HepG2 (cell line): ENCODE data around the gene LARP4. TPM values are rescaled to one million over a fixed set of nuclear protein-coding genes. Genes with fewer than 3 reads are reported as not detected.

ENCODE experiments used
- HNRNPUL1 ChIP-seq: fragments of 200-400 bp; formaldehyde crosslinking; IDR thresholded peaks from 2 replicates; pipeline ENCODE4 v1.6.1; 2017; ENCODE audit warnings: low read depth, mild to moderate bottlenecking, low read length, moderate library complexity
- YEATS2 ChIP-seq: sonication (generic); formaldehyde crosslinking; IDR thresholded peaks from 2 replicates; pipeline ENCODE4 v1.4.0; 2020; ENCODE audit warnings: missing genetic modification reagents, borderline replicate concordance
- ZNF530 ChIP-seq: sonication (generic); formaldehyde crosslinking; IDR thresholded peaks from 2 replicates; pipeline ENCODE4 v1.5.0; 2020; ENCODE audit warnings: low read depth, mild to moderate bottlenecking, missing genetic modification reagents
- polyA plus RNA-seq, 8 experiments: library from polyadenylated mRNA; depleted of rRNA in 3 of 8; stranded (reverse) in 7 of 8; unstranded in 1 of 8; fragments of >200 nt; fragmentation: Illumina TruSeq in 4 of 8; extraction: Trizol in 4 of 8; gene quantifications; 2 replicates each; pipeline versions ENCODE4 v1.2.1 to v1.2.3, GENCODE V29; 2011 to 2016; ENCODE audit warnings: low read depth in 4 of 8, missing spikeins in 1 of 8, mixed read lengths in 1 of 8; ENCODE audit not compliant: insufficient read depth in 1 of 8
- total RNA-seq, 5 experiments: library from RNA; depleted of rRNA; stranded (reverse); fragments of >200 nt; fragmentation: Illumina TruSeq; extraction: Trizol; gene quantifications; 2 replicates each; pipeline ENCODE4 v1.2.3, GENCODE V29; 2016; ENCODE audit warnings: low read depth in 1 of 5
- TF ChIP-seq, protein P1 (sequence below), 2 experiments: sonication (generic) in 1 of 2; formaldehyde crosslinking in 1 of 2; IDR thresholded peaks; 2 replicates each; pipeline versions ENCODE4 v1.4.0 to v1.6.1; 2016 to 2020; ENCODE audit warnings: borderline replicate concordance in 1 of 2, low read depth in 1 of 2, mild to moderate bottlenecking in 1 of 2, missing genetic modification reagents in 1 of 2
- TF ChIP-seq, protein P2 (sequence below): sonication (generic); formaldehyde crosslinking; IDR thresholded peaks from 2 replicates; pipeline ENCODE4 v1.4.0; 2020; ENCODE audit warnings: missing genetic modification reagents, borderline replicate concordance
- TF ChIP-seq, protein P3 (sequence below): sonication (generic); formaldehyde crosslinking; IDR thresholded peaks from 2 replicates; pipeline ENCODE4 v1.5.1; 2020; ENCODE audit warnings: missing genetic modification reagents, mild to moderate bottlenecking, borderline replicate concordance

LARP4 gene
- total and polyA plus RNA-seq, 2 of the 13 experiments (the other 11 are each of a cell fraction or from before 2014, with no cell fraction given) = 16.4 to 42.7 TPM

DNA sequence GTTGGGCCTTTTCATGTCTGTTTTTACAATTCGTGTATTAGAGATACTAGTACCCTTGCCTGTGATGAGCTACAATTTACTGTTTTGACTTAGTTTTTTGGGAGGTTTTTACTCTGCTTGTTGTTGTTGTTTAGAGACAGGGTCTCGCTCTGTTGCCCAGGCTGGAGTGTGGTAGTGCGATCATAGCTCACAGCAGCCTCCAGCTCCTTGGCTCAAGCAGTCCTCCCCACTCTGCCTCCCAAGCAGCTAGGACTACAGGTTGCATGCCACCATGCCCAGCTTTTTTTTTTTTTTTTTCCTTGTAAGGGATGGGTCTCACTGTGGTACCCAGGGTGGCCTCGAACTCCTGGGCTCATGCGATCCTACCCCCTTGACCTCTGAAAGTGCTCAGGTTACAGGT is 52.1 kb downstream of the LARP4 start (continued):
- TF ChIP-seq, protein P1, sequence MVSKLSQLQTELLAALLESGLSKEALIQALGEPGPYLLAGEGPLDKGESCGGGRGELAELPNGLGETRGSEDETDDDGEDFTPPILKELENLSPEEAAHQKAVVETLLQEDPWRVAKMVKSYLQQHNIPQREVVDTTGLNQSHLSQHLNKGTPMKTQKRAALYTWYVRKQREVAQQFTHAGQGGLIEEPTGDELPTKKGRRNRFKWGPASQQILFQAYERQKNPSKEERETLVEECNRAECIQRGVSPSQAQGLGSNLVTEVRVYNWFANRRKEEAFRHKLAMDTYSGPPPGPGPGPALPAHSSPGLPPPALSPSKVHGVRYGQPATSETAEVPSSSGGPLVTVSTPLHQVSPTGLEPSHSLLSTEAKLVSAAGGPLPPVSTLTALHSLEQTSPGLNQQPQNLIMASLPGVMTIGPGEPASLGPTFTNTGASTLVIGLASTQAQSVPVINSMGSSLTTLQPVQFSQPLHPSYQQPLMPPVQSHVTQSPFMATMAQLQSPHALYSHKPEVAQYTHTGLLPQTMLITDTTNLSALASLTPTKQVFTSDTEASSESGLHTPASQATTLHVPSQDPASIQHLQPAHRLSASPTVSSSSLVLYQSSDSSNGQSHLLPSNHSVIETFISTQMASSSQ (IDR thresholded peaks at IDR 0.05; ENCODE audit: low read depth) = no peak
- TF ChIP-seq, protein P1 (CRISPR knock-in tag; IDR thresholded peaks at IDR 0.05; ENCODE audit: borderline replicate concordance) = no peak
- no peak for TF ChIP-seq HNRNPUL1
- TF ChIP-seq ZNF530 = no peak
- TF ChIP-seq, protein P2, sequence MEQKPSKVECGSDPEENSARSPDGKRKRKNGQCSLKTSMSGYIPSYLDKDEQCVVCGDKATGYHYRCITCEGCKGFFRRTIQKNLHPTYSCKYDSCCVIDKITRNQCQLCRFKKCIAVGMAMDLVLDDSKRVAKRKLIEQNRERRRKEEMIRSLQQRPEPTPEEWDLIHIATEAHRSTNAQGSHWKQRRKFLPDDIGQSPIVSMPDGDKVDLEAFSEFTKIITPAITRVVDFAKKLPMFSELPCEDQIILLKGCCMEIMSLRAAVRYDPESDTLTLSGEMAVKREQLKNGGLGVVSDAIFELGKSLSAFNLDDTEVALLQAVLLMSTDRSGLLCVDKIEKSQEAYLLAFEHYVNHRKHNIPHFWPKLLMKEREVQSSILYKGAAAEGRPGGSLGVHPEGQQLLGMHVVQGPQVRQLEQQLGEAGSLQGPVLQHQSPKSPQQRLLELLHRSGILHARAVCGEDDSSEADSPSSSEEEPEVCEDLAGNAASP (CRISPR knock-in tag) = no peak
- TF ChIP-seq YEATS2 = no peak
- TF ChIP-seq, protein P3, sequence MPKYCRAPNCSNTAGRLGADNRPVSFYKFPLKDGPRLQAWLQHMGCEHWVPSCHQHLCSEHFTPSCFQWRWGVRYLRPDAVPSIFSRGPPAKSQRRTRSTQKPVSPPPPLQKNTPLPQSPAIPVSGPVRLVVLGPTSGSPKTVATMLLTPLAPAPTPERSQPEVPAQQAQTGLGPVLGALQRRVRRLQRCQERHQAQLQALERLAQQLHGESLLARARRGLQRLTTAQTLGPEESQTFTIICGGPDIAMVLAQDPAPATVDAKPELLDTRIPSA (CRISPR knock-in tag) = no peak
